Hepatic stellate cell (primary cell): ENCODE measurements around the gene LEPROT.

ENCODE experiments used
- DNase-seq: peaks from one replicate; pipeline ENCODE4 v3.0.0; 2011; ENCODE audit warnings: low spot score

Gene LEPROT

GRCh38 chr1:65412256-65412983, 8.0 kb upstream of the LEPROT start:
- DNase-seq, result no peak

- DNase-seq, result no peak
Observed at GRCh38 chr1:65412984-65413375, 7.5 kb upstream of the LEPROT start.

GRCh38 chr1:65414538-65414937, 5.9 kb upstream of the LEPROT start:
- no peak for DNase-seq

DNA sequence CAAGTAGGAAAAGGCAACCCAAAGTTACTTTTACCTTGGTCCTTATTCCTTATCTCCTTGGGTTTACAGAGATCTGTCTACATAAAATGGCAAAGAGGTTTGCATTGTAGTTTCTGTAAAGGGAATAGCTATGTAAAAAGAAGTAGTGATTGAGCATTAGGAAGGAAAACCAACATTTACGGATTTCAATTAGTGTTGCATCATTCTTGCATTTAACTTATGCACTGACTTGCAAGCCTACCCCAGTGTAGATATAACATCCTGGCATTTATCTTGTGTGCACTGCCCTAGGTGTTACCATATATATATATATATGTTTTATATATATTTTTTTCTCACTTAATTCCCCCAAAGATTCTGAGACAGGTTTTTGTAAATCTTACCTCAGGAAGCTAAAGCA, 3.7 kb upstream of the LEPROT start:
- DNase-seq, result no peak

GRCh38 chr1:65417729-65418128, 2.7 kb upstream of the LEPROT start:
- DNase-seq, result no peak

DNA sequence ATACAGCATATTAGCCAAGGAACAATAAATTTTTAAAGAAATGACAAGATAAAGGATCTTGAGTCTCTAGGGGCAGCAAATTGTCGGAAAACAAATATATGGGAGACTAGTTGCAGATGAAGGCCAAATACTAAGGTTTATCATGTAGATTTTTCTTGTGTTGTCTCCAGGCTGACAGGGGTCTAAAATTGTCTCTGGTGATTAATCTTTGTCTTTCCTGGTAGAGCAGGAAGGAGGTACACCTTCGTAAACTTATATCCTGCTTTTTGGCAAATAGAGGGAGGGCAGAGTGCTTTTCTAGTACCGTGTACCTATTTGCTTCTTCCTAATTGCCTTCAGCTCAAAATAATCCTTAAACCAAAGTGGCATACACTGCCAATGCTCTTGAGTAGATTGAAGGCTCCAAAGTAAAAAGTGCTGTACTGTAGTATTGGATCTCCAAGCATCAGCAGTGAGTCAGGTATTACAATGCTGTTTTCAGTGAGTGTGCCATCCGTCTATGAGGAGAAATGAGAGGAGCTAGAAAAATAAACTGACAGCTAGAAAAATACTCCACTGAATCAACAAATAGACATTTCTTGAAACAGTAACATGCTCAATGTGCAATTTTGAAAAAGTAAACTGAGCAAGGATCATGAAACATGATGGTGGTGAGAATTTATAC, 1.8 kb upstream of the LEPROT start:
- DNase-seq, result no peak

GRCh38 chr1:65419681-65420589, 533 bp upstream of the LEPROT start:
- peak; percentile 90 for DNase-seq

- DNase-seq, result no peak
Observed at GRCh38 chr1:65421351-65422025, 1.0 kb downstream of the LEPROT start.

DNA sequence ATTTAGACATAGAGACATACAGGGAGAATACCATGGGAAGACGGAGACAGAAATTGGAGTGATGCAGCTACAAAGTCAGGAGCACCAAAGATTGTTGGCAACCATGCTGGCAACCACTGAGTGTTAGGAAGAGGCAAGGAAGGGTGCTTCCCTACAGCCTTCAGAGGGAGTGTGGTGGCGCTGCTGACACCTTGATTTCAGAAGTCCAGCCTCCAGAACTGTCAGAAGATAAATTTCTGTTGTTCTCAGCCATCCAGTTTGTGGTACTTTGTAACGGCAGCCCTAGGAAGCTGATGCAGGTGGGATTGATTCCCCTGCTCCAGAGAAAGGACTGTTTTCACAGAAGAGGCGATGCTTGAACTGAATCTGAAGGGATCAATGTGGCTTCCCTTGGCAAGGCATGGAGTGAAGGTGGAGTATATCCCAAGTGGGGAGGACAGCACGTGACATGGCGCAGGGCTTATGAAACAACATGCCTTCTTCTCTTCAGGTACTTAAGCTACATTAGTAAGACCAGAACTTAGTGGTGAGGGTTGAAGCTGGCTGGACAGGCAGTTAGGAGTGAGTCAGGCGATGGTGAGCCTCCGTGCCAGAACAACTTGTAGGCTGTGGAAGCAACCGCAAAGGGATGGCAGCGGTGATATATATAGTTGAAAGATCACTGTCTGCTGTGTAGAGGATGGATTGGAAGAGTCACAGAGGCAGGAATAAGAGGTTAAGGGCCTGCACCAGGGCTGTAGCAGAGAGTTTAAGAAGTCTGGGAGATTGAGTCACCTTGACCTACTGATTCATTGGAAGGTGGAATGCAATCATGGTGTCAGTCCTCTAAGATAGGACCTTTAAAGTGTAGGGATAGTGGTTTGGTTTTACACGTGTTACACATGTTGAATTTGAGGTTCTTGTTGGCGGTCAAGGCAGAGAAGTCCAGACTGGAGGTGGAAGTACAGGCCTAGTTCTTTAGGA, 2.1 kb downstream of the LEPROT start:
- no peak for DNase-seq

GRCh38 chr1:65423884-65424572, 3.6 kb downstream of the LEPROT start:
- DNase-seq, result peak; percentile 58

- DNase-seq, result no peak
Observed at GRCh38 chr1:65424573-65424889, 4.1 kb downstream of the LEPROT start.

- DNase-seq, result no peak
Observed at GRCh38 chr1:65425006-65425405, 4.5 kb downstream of the LEPROT start.

- DNase-seq, result peak; percentile 67
Observed at GRCh38 chr1:65425697-65426096, 5.2 kb downstream of the LEPROT start.

- no peak for DNase-seq
Observed at GRCh38 chr1:65429078-65429477, 8.6 kb downstream of the LEPROT start.

GRCh38 chr1:65429806-65430205, 9.3 kb downstream of the LEPROT start:
- DNase-seq, result peak; percentile 53

- no peak for DNase-seq
Observed at GRCh38 chr1:65431111-65431705, 10.7 kb downstream of the LEPROT start.

- no peak for DNase-seq
Observed at GRCh38 chr1:65432918-65433317, 12.4 kb downstream of the LEPROT start.

- DNase-seq, result no peak
Observed at GRCh38 chr1:65434255-65434654, 13.8 kb downstream of the LEPROT start.

- DNase-seq, result no peak
Observed at GRCh38 chr1:65434760-65435159, 14.3 kb downstream of the LEPROT start.

DNA sequence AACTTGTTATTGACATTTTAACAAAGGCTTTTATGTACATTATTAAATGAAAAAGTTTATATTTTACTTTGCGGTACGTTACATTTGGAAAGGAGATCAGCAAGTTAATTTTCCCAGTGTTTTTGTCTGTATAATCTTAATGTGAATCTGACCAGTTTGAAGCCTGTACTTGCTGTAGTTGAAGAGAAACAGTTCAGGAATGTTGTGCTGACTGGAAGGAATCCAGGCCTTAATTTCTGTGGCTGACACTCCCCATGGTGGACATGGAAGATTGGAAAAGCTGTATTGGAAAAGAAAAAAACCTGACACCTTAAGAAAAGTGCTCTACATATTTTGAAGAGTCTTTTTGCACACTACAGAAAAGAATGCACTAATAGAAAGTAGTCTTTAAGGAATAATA, 15.5 kb downstream of the LEPROT start:
- no peak for DNase-seq
